OCI-LY1 (cell line): ENCODE data around the gene C16orf74.

Source experiments
- CTCF ChIP-seq: fragments of 200-600 bp; sonication (generic), shearing (Covaris generic); IDR thresholded peaks from 2 replicates; pipeline ENCODE4 v1.5.1; 2017; ENCODE audit warnings: mild to moderate bottlenecking, antibody characterized with exemption, low read length, moderate library complexity, mixed read lengths
- EZH2 ChIP-seq: fragments of 200-600 bp; sonication (generic), shearing (Covaris generic); IDR thresholded peaks from 2 replicates; pipeline ENCODE4 v1.8.0; 2017; ENCODE audit warnings: borderline replicate concordance, mixed run types, mild to moderate bottlenecking, antibody characterized with exemption, low read length, moderate library complexity, mixed read lengths

- no peak for TF ChIP-seq CTCF
- no peak for TF ChIP-seq EZH2
Observed at GRCh38 chr16:85761861-85762260, 11.0 kb upstream of the C16orf74 start.
